H1 (cell line): ENCODE data around the gene CTDSP1. TPM values are rescaled to one million over a fixed set of nuclear protein-coding genes. Genes with fewer than 3 reads are reported as not detected.
A peak's percentile ranks its signal among the peaks of the same experiment; 100 is the strongest.

Experiments used
- CTCF ChIA-PET: fragments of 300-600 bp; sonication (Branson Sonifier 250); formaldehyde crosslinking; loops from one replicate; lab custom pipeline; 2021; ENCODE audit not compliant: partially characterized antibody; lab: Charles Lee
- POLR2A ChIA-PET: fragments of 300-600 bp; sonication (Branson Sonifier 250); formaldehyde crosslinking; loops from one replicate; lab custom pipeline; 2021; ENCODE audit warnings: inconsistent platforms; ENCODE audit not compliant: partially characterized antibody; lab: Charles Lee
- DNase-seq, 2 experiments: peaks; one replicate each; pipeline versions ENCODE4 v3.0.0 to v3.0.0-alpha.2; 2010 to 2022; ENCODE audit warnings: low spot score in 2 of 2, low read depth in 1 of 2, mixed read lengths in 1 of 2
- FAIRE-seq: peaks from 2 replicates; lab custom pipeline; 2011; peaks lifted over from hg19 to GRCh38; lab: Jason Lieb, UNC
- H2AFZ ChIP-seq: 2 replicates; pipeline ENCODE4 v1.8.1; 2012; ENCODE audit warnings: low read length, inconsistent platforms
- H2AK5ac ChIP-seq: 2 replicates; pipeline ENCODE4 v1.6.1; 2013; ENCODE audit warnings: low read depth, low read length
- H2BK120ac ChIP-seq: replicated peaks from 2 replicates; pipeline ENCODE3; 2013; ENCODE audit warnings: low read depth, low read length, inconsistent platforms
- H2BK12ac ChIP-seq: 2 replicates; pipeline ENCODE4 v1.6.1; 2013; ENCODE audit warnings: low read depth, low read length
- H2BK15ac ChIP-seq: 2 replicates; pipeline ENCODE4 v1.6.1; 2013; ENCODE audit warnings: low read length
- H2BK20ac ChIP-seq: 2 replicates; pipeline ENCODE4 v1.6.1; 2013; ENCODE audit warnings: low read length
- H2BK5ac ChIP-seq: 2 replicates; pipeline ENCODE4 v1.6.1; 2013; ENCODE audit warnings: low read depth, low read length
- H3K14ac ChIP-seq: 2 replicates; pipeline ENCODE4 v1.6.1; 2013; ENCODE audit warnings: inconsistent platforms; ENCODE audit not compliant: insufficient read length
- H3K18ac ChIP-seq: 2 replicates; pipeline ENCODE4 v1.6.1; 2013; ENCODE audit warnings: low read length; ENCODE audit errors: extremely low read depth
- H3K23ac ChIP-seq: 2 replicates; pipeline ENCODE4 v1.6.1; 2013; ENCODE audit warnings: inconsistent platforms; ENCODE audit not compliant: insufficient read length
- H3K23me2 ChIP-seq: 2 replicates; pipeline ENCODE4 v1.6.1; 2013; ENCODE audit warnings: low read depth, low read length
- H3K27ac ChIP-seq: 2 replicates; pipeline ENCODE4 v1.6.1; 2011; ENCODE audit warnings: low read depth, low read length, inconsistent platforms
- H3K27me3 ChIP-seq, 4 experiments: replicated peaks in 1 of 4; 1 replicate in 1 of 4; 2 replicates in 3 of 4; pipeline versions ENCODE4 v1.6.1 to v1.8.1; 2011 to 2013; ENCODE audit warnings: low read length in 3 of 4, mild to moderate bottlenecking in 3 of 4, inconsistent platforms in 2 of 4, mixed read lengths in 2 of 4, moderate library complexity in 1 of 4; ENCODE audit not compliant: control insufficient read depth in 3 of 4, insufficient read depth in 3 of 4; ENCODE audit errors: extremely low read depth in 1 of 4
- H3K36me3 ChIP-seq, 4 experiments: 2 replicates each; pipeline versions ENCODE4 v1.6.1 to v1.8.1; 2011 to 2013; ENCODE audit warnings: mild to moderate bottlenecking in 4 of 4, low read length in 3 of 4, moderate library complexity in 2 of 4, control low read depth in 1 of 4, inconsistent platforms in 1 of 4; ENCODE audit not compliant: insufficient read depth in 4 of 4, control insufficient read depth in 2 of 4
- H3K4ac ChIP-seq: replicated peaks from 2 replicates; pipeline ENCODE3; 2013; ENCODE audit warnings: low read length, low read depth, mixed read lengths, inconsistent platforms; ENCODE audit not compliant: insufficient read length
- H3K4me1 ChIP-seq, 4 experiments: replicated peaks in 1 of 4; 1 replicate in 1 of 4; 2 replicates in 3 of 4; pipeline versions ENCODE4 v1.6.1 to v1.8.1; 2011 to 2013; ENCODE audit warnings: low read length in 3 of 4, inconsistent platforms in 2 of 4, mixed read lengths in 1 of 4; ENCODE audit not compliant: insufficient read depth in 4 of 4, control insufficient read depth in 3 of 4
- H3K4me2 ChIP-seq, 2 experiments: 2 replicates each; pipeline versions ENCODE4 v1.6.1 to v1.8.1; 2011 to 2013; ENCODE audit warnings: low read depth in 2 of 2, low read length in 2 of 2, control low read depth in 1 of 2, inconsistent platforms in 1 of 2, mild to moderate bottlenecking in 1 of 2; ENCODE audit not compliant: insufficient read depth in 1 of 2
- H3K4me3 ChIP-seq, 4 experiments: fragments of 200-600, 300-600 bp in 1 of 4; sonication (generic), shearing (Covaris generic), sonication (Bioruptor Twin) in 1 of 4; 2 replicates each; pipeline versions ENCODE4 v1.5.1 to v1.8.1; 2011 to 2016; ENCODE audit warnings: low read length in 4 of 4, low read depth in 3 of 4, control low read depth in 2 of 4, inconsistent platforms in 2 of 4, mild to moderate bottlenecking in 2 of 4, mixed read lengths in 1 of 4, moderate library complexity in 1 of 4; ENCODE audit not compliant: insufficient read depth in 2 of 4; ENCODE audit errors: extremely low read depth in 1 of 4
- H3K56ac ChIP-seq: replicated peaks from 2 replicates; pipeline ENCODE3; 2013; ENCODE audit warnings: low read depth, mild to moderate bottlenecking, mixed read lengths, low read length, inconsistent platforms; ENCODE audit not compliant: insufficient read length
- H3K79me1 ChIP-seq: 2 replicates; pipeline ENCODE4 v1.6.1; 2013; ENCODE audit warnings: low read depth, low read length, control low read depth
- H3K79me2 ChIP-seq, 2 experiments: 2 replicates each; pipeline versions ENCODE4 v1.6.1 to v1.8.1; 2012 to 2013; ENCODE audit warnings: low read length in 2 of 2, mild to moderate bottlenecking in 2 of 2, inconsistent platforms in 1 of 2; ENCODE audit not compliant: insufficient read depth in 2 of 2, control insufficient read depth in 1 of 2
- H3K9ac ChIP-seq, 4 experiments: replicated peaks in 1 of 4; 1 replicate in 1 of 4; 2 replicates in 3 of 4; pipeline versions ENCODE4 v1.6.1 to v1.8.1; 2011 to 2013; ENCODE audit warnings: low read depth in 3 of 4, low read length in 3 of 4, control low read depth in 2 of 4, mild to moderate bottlenecking in 2 of 4, moderate library complexity in 2 of 4, inconsistent platforms in 1 of 4; ENCODE audit errors: extremely low read depth in 1 of 4
- H3K9me3 ChIP-seq, 2 experiments: 2 replicates each; pipeline versions ENCODE4 v1.6.1 to v1.8.1; 2012 to 2013; ENCODE audit warnings: mild to moderate bottlenecking in 2 of 2, moderate library complexity in 2 of 2, control low read depth in 1 of 2, inconsistent platforms in 1 of 2, low read depth in 1 of 2, low read length in 1 of 2, mixed read lengths in 1 of 2; ENCODE audit not compliant: insufficient read depth in 2 of 2
- H4K20me1 ChIP-seq, 2 experiments: replicated peaks in 1 of 2; 2 replicates each; pipeline versions ENCODE3 to v1.8.1; 2011 to 2013; ENCODE audit warnings: inconsistent platforms in 2 of 2, low read length in 2 of 2, mild to moderate bottlenecking in 1 of 2; ENCODE audit not compliant: insufficient read depth in 2 of 2, control insufficient read depth in 1 of 2
- H4K5ac ChIP-seq: 2 replicates; pipeline ENCODE4 v1.6.1; 2013; ENCODE audit warnings: low read length, low read depth, mixed read lengths, inconsistent platforms; ENCODE audit not compliant: insufficient read length
- H4K8ac ChIP-seq: 2 replicates; pipeline ENCODE4 v1.8.0; 2013; ENCODE audit warnings: mild to moderate bottlenecking, moderate library complexity, low read length, inconsistent platforms; ENCODE audit not compliant: insufficient read depth; ENCODE audit errors: extremely low read depth
- H4K91ac ChIP-seq: replicated peaks from 2 replicates; pipeline ENCODE3; 2013; ENCODE audit warnings: low read length, mixed read lengths, inconsistent platforms; ENCODE audit not compliant: insufficient read length
- ATF3 ChIP-seq: IDR thresholded peaks from 2 replicates; pipeline ENCODE4 v1.6.1; 2011; ENCODE audit warnings: low read depth, mild to moderate bottlenecking, low read length; ENCODE audit not compliant: insufficient read depth
- CBX8 ChIP-seq: fragments of 300-800, 300-1000 bp; sonication (generic); IDR thresholded peaks from 2 replicates; pipeline ENCODE4 v1.7.1; 2016; ENCODE audit warnings: low read depth, low read length, borderline replicate concordance
- EP300 ChIP-seq, 2 experiments: IDR thresholded peaks; 1 replicate in 1 of 2; 2 replicates in 1 of 2; pipeline ENCODE4 v1.6.1; 2011 to 2012; ENCODE audit warnings: low read depth in 2 of 2, low read length in 2 of 2, mild to moderate bottlenecking in 2 of 2, borderline replicate concordance in 1 of 2, inconsistent platforms in 1 of 2, moderate library complexity in 1 of 2
- FOSL1 ChIP-seq: IDR thresholded peaks from 2 replicates; pipeline ENCODE4 v1.6.1; 2011; ENCODE audit warnings: mild to moderate bottlenecking, low read depth, low read length, moderate library complexity; ENCODE audit not compliant: insufficient read depth
- JUN ChIP-seq: IDR thresholded peaks from 2 replicates; pipeline ENCODE4 v1.6.1; 2011; ENCODE audit warnings: low read depth, mild to moderate bottlenecking, improper control_type of control experiment, low read length
- JUND ChIP-seq: IDR thresholded peaks from 2 replicates; pipeline ENCODE4 v1.6.1; 2011; ENCODE audit warnings: mild to moderate bottlenecking, improper control_type of control experiment, low read length
- SP1 ChIP-seq: IDR thresholded peaks from 2 replicates; pipeline ENCODE4 v1.6.1; 2011; ENCODE audit warnings: low read depth, low read length
- TCF12 ChIP-seq: IDR thresholded peaks from 2 replicates; pipeline ENCODE4 v1.6.1; 2011; ENCODE audit warnings: low read depth, mild to moderate bottlenecking, low read length
- USF2 ChIP-seq: IDR thresholded peaks from 2 replicates; pipeline ENCODE4 v1.6.1; 2011; ENCODE audit warnings: low read length, improper control_type of control experiment
- ZNF274 ChIP-seq: IDR thresholded peaks from 2 replicates; pipeline ENCODE4 v1.7.0; 2012; ENCODE audit warnings: low read length, borderline replicate concordance; ENCODE audit errors: extremely low read depth
- WGBS, 2 experiments: shearing (Covaris generic) in 1 of 2; methylation state at CpG; one replicate each; pipeline versions ENCODE4 v1.1.6 to v1.1.7; 2013 to 2015; ENCODE audit warnings: low lambda C conversion rate in 2 of 2, mixed read lengths in 2 of 2, inconsistent platforms in 1 of 2, low coverage in 1 of 2, missing lambda C conversion rate in 1 of 2; ENCODE audit not compliant: insufficient replicate concordance in 2 of 2, insufficient coverage in 1 of 2, insufficient read length in 1 of 2; ENCODE audit errors: extremely low coverage in 1 of 2, missing lambda C conversion rate in 1 of 2; 5-methylcytosine and 5-hydroxymethylcytosine counted together
- polyA plus RNA-seq, 7 experiments: library from polyadenylated mRNA; depleted of rRNA in 3 of 7; stranded (reverse) in 5 of 7; unstranded in 2 of 7; fragments of >200 nt in 5 of 7; fragments of 200-250 nt in 2 of 7; gene quantifications; 1 replicate in 5 of 7; 2 replicates in 1 of 7; 4 replicates in 1 of 7; pipeline versions ENCODE4 v1.2.1 to v1.2.3, GENCODE V29; 2011 to 2013; ENCODE audit warnings: missing spikeins in 2 of 7, mixed read lengths in 2 of 7
- total RNA-seq: library from RNA; stranded (reverse); fragmentation: NEBNext Ultra II Directional; extraction: Animal tissue kit (Norgen Biotek cat#: 25700); gene quantifications from 2 replicates; pipeline ENCODE4 v1.2.1, GENCODE V29; 2021

CTDSP1 gene
- total and polyA plus RNA-seq, 2 of the 8 experiments (the other 6 are each of a cell fraction or from before 2014, with no cell fraction given), result 20.3 to 35.2 TPM

- 68% methylated on average over 8 of the region's 8 CpGs; no CpG with 5 or more reads in 1 of the 2 experiments for WGBS, 2 experiments
- H3K4ac ChIP-seq, result peak overlapping the region; percentile 54
- DNase-seq, result no peak
- no peak for TF ChIP-seq CBX8
- no peak for TF ChIP-seq USF2
- no peak for TF ChIP-seq JUN
- no peak for TF ChIP-seq TCF12
- no peak for TF ChIP-seq FOSL1
- no peak for TF ChIP-seq EP300 (IDR thresholded peaks at IDR 0.05; ENCODE audit: borderline replicate concordance in 1 of 2, low read depth in 2 of 2, low read length in 2 of 2)
- TF ChIP-seq ATF3, result 0 out of 2 replicates have a peak, but pooled peaks have one; percentile 27
- no peak for TF ChIP-seq JUND
- no peak for TF ChIP-seq SP1
- no peak for TF ChIP-seq ZNF274
Observed at GRCh38 chr2:218393750-218394290, 5.8 kb upstream of the CTDSP1 start.

More at GRCh38 chr2:218393750-218394290, 5.8 kb upstream of the CTDSP1 start:
- H3K23ac ChIP-seq, result no peak overlapping the region
- H2BK15ac ChIP-seq, result peak overlapping the region; percentile 88; the same call in 1 of the 2 replicates
- H3K14ac ChIP-seq, result no peak overlapping the region
- H3K79me1 ChIP-seq, result no peaks in the 10 kb centered on the region
- H2AK5ac ChIP-seq, result no peak overlapping the region
- no peak overlapping the region for H3K27ac ChIP-seq
- peaks cover 0 to 32% (median 21%) of the 10 kb centered on the region in 4 experiments; a peak in 6 of 7 replicates for H3K4me1 ChIP-seq
- H3K9ac ChIP-seq, result no peak overlapping the region
- H3K56ac ChIP-seq, result no peak overlapping the region
- H3K4me3 ChIP-seq, result no peak overlapping the region
- POLR2A ChIA-PET, result interaction anchor here (0.6 to 4.4 kb wide), 5 partner anchors 11 to 172 kb away, joined by 3 to 35 read pairs (median 3); partner anchors contain the start of gene SLC11A1
- H3K23me2 ChIP-seq, result peaks cover 18% of the 10 kb centered on the region; the same call in 1 of the 2 replicates
- H2BK12ac ChIP-seq, result peak overlapping the region; percentile 87; the same call in 1 of the 2 replicates
- CTCF ChIA-PET, result interaction anchor here (0.7 to 7.5 kb wide), 10 partner anchors 8 to 214 kb away, joined by 3 to 96 read pairs (median 10); partner anchors contain the start of genes AAMP, CATIP, PLCD4 and PNKD
- FAIRE-seq, result no peak
- no peak overlapping the region for H2BK120ac ChIP-seq
- H2BK5ac ChIP-seq, result peak overlapping the region; percentile 9; the same call in 1 of the 2 replicates
- no peak overlapping the region for H2AFZ ChIP-seq
- no peak overlapping the region; the same call in 1 of the 2 replicates for H2BK20ac ChIP-seq
- no peak overlapping the region for H3K4me2 ChIP-seq
- H4K8ac ChIP-seq, result peak overlapping the region; percentile 2; the same call in 1 of the 2 replicates
- H3K79me2 ChIP-seq, result no peaks in the 10 kb centered on the region
- no peaks in the 10 kb centered on the region for H3K9me3 ChIP-seq
- peaks cover 21 to 26% (median 24%) of the 10 kb centered on the region in 4 experiments for H3K27me3 ChIP-seq
- H4K20me1 ChIP-seq, result no peaks in the 10 kb centered on the region
- peak overlapping the region; percentile 73 for H4K91ac ChIP-seq
- H3K18ac ChIP-seq, result no peak overlapping the region; the same call in 1 of the 2 replicates
- H4K5ac ChIP-seq, result no peak overlapping the region
- H3K36me3 ChIP-seq, result no peaks in the 10 kb centered on the region
